Stomach (tissue), 9 donors: ENCODE measurements around the gene NTNG1. TPM values are rescaled to one million over a fixed set of nuclear protein-coding genes. Genes with fewer than 3 reads are reported as not detected.

Experiments used
- DNase-seq, 2 donors: peaks; one replicate each; pipeline versions ENCODE4 v3.0.0 to v3.0.0-alpha.2; 2013 to 2019
- H3K27ac ChIP-seq, 5 donors: fragments of 200-600 bp in 4 of 5; sonication (generic) in 4 of 5; one replicate each; pipeline ENCODE4 v1.5.1; 2013 to 2019; ENCODE audit warnings: mild to moderate bottlenecking in 1 of 5, moderate library complexity in 1 of 5
- H3K27me3 ChIP-seq, 3 donors: fragments of 200-600 bp; sonication (generic); one replicate each; pipeline ENCODE4 v1.5.1; 2017 to 2019; ENCODE audit warnings: mixed run types in 1 of 3
- H3K36me3 ChIP-seq, 4 donors: fragments of 200-600 bp; sonication (generic); 1 replicate in 3 of 4; 2 replicates in 1 of 4; pipeline ENCODE4 v1.5.1; 2016 to 2019
- H3K4me1 ChIP-seq, 4 donors: fragments of 200-600 bp; sonication (generic); one replicate each; pipeline ENCODE4 v1.5.1; 2016 to 2019
- H3K4me3 ChIP-seq, 4 donors: fragments of 200-600 bp; sonication (generic) in 3 of 4; one replicate each; pipeline ENCODE4 v1.5.1; 2016 to 2019; ENCODE audit warnings: mild to moderate bottlenecking in 1 of 4
- H3K9me3 ChIP-seq, 4 donors: fragments of 200-600 bp; sonication (generic); one replicate each; pipeline ENCODE4 v1.5.1; 2016 to 2019
- CTCF ChIP-seq, 7 experiments: fragments of 450-650 bp in 4 of 7; fragments of 200-600 bp in 3 of 7; sonication (generic) in 3 of 7; IDR thresholded peaks; one replicate each; pipeline ENCODE4 v1.5.1; 2016 to 2019; ENCODE audit warnings: antibody characterized with exemption in 7 of 7, control low read depth in 2 of 7, mild to moderate bottlenecking in 1 of 7
- EP300 ChIP-seq: sonication (generic); formaldehyde crosslinking; IDR thresholded peaks from one replicate; pipeline ENCODE4 v1.6.1; 2017; ENCODE audit warnings: antibody characterized with exemption
- POLR2A ChIP-seq, 4 donors: fragments of 450-650 bp; IDR thresholded peaks; one replicate each; pipeline ENCODE4 v1.6.1; 2016; ENCODE audit warnings: antibody characterized with exemption in 4 of 4, control low read depth in 2 of 4, mild to moderate bottlenecking in 1 of 4, moderate library complexity in 1 of 4
- POLR2AphosphoS5 ChIP-seq, 3 donors: sonication (generic); formaldehyde crosslinking; IDR thresholded peaks; one replicate each; pipeline ENCODE4 v1.6.1; 2016; ENCODE audit warnings: antibody characterized with exemption in 3 of 3
- WGBS, 5 donors: extraction: QIAGEN DNeasy Blood & Tissue Kit in 3 of 5; methylation state at CpG; one replicate each; pipeline versions ENCODE4 v1.1.5 to v1.1.7; 2013 to 2018; 5-methylcytosine and 5-hydroxymethylcytosine counted together
- intact Hi-C: fragments of 100-400 bp; cut with DNase I; formaldehyde crosslinking; loops from one replicate; pipeline ENCODE4 v1.15.1; 2023; ENCODE audit warnings: low total_unique reads
- polyA plus RNA-seq, 3 donors: library from polyadenylated mRNA; stranded (reverse); fragments of 200-250 nt; gene quantifications; one replicate each; pipeline ENCODE4 v1.2.3, GENCODE V29; 2013
- total RNA-seq, 5 donors: library from RNA; depleted of rRNA; stranded (reverse); fragments of >200 nt; gene quantifications; one replicate each; pipeline versions ENCODE4 v1.1.0 to v1.2.3, GENCODE V29; 2014 to 2016
- donor health status: healthy with polysubstance abuse.
- donor health status: Bipolar disorder and iron deficiency.
- donor health status: healthy.

NTNG1 gene
- total and polyA plus RNA-seq, 8 donors, result 0.23 to 2.0 (median 0.58) TPM; not detected in 3

GRCh38 chr1:107359472-107360241 lies 218.8 kb downstream of the NTNG1 start:
- no peak overlapping the region for H3K27ac ChIP-seq
- H3K27me3 ChIP-seq, result no peaks in the 10 kb centered on the region
- TF ChIP-seq POLR2AphosphoS5 (IDR thresholded peaks at IDR 0.05) (no peak), EP300 (no peak), CTCF (IDR thresholded peaks at IDR 0.05) (no peak), POLR2A (IDR thresholded peaks at IDR 0.05) (no peak)
- WGBS, 5 donors, result 31 to 48% (median 37%) methylated on average over 5 of the region's 5 CpGs
- H3K36me3 ChIP-seq, result no peaks in the 10 kb centered on the region
- H3K9me3 ChIP-seq, result no peaks in the 10 kb centered on the region
- DNase-seq, result no peak
- H3K4me1 ChIP-seq, result no peaks in the 10 kb centered on the region
- no peak overlapping the region for H3K4me3 ChIP-seq
- intact Hi-C loops, result no loop called here

GRCh38 chr1:107362468-107363140 lies 221.8 kb downstream of the NTNG1 start:
- H3K27me3 ChIP-seq, result no peaks in the 10 kb centered on the region
- H3K27ac ChIP-seq, result no peak overlapping the region
- TF ChIP-seq POLR2AphosphoS5 (IDR thresholded peaks at IDR 0.05), result no peak
- no peak for TF ChIP-seq POLR2A (IDR thresholded peaks at IDR 0.05)
- no peak for TF ChIP-seq CTCF (IDR thresholded peaks at IDR 0.05)
- no peaks in the 10 kb centered on the region for H3K9me3 ChIP-seq
- no peak overlapping the region for H3K4me3 ChIP-seq
- no peaks in the 10 kb centered on the region for H3K4me1 ChIP-seq
- no peaks in the 10 kb centered on the region for H3K36me3 ChIP-seq
- intact Hi-C loops, result no loop called here
- WGBS, 5 donors, result 70 to 83% (median 80%) methylated on average over 3 of the region's 3 CpGs
- DNase-seq, result peak in 1 of 2 donors; percentile 34

- intact Hi-C loops, result no loop called here
- Histone ChIP-seq H3K36me3 (no peaks in the 10 kb centered on the region), H3K4me1 (no peaks in the 10 kb centered on the region), H3K27ac (no peak overlapping the region), H3K9me3 (no peaks in the 10 kb centered on the region), H3K4me3 (no peak overlapping the region), H3K27me3 (no peaks in the 10 kb centered on the region)
- WGBS, 5 donors, result 39 to 60% (median 46%) methylated on average over 1 of the region's 1 CpG
- peak in 1 of 2 donors; percentile 60 for DNase-seq
- TF ChIP-seq POLR2A (IDR thresholded peaks at IDR 0.05) (no peak), CTCF (IDR thresholded peaks at IDR 0.05) (no peak), POLR2AphosphoS5 (IDR thresholded peaks at IDR 0.05) (no peak), EP300 (no peak)
Observed at GRCh38 chr1:107363154-107363553, 222.3 kb downstream of the NTNG1 start.

- Histone ChIP-seq H3K4me1 (no peaks in the 10 kb centered on the region), H3K9me3 (no peaks in the 10 kb centered on the region), H3K36me3 (no peaks in the 10 kb centered on the region), H3K27ac (no peak overlapping the region), H3K27me3 (no peaks in the 10 kb centered on the region), H3K4me3 (no peak overlapping the region)
- no peak for TF ChIP-seq POLR2AphosphoS5 (IDR thresholded peaks at IDR 0.05)
- TF ChIP-seq POLR2A (IDR thresholded peaks at IDR 0.05), result no peak
- no peak for TF ChIP-seq CTCF (IDR thresholded peaks at IDR 0.05)
- TF ChIP-seq EP300, result no peak
- intact Hi-C loops, result no loop called here
- no peak for DNase-seq
- 83 to 88% (median 86%) methylated on average over 2 of the region's 2 CpGs for WGBS, 5 donors
Observed at GRCh38 chr1:107365527-107366240, 224.8 kb downstream of the NTNG1 start.
